GM12878 (cell line): ENCODE measurements around the gene WWTR1. TPM values are rescaled to one million over a fixed set of nuclear protein-coding genes. Genes with fewer than 3 reads are reported as not detected.

Source experiments
- ATAC-seq: fragments of 200-7000 bp; cut with Tn5 transposase; 3 replicates; pipeline ENCODE4 v1.9.1; 2020; ENCODE audit warnings: mild to moderate bottlenecking, moderate library complexity
- BruUV-seq: library from RNA; stranded (reverse); fragments of 400-500 nt; replicated peaks from 2 replicates; lab custom pipeline; 2021; lab: Mats Ljungman, UMichigan
- CTCF ChIA-PET: fragments of 300-600 bp; sonication (Branson Sonifier 250); formaldehyde crosslinking; extraction: SDS; loops from one replicate; lab custom pipeline; 2021; ENCODE audit warnings: inconsistent platforms; lab: Yijun Ruan, JAX
- POLR2A ChIA-PET: fragments of 350-600 bp; formaldehyde crosslinking; extraction: SDS; loops from one replicate; lab custom pipeline; 2021; ENCODE audit warnings: inconsistent platforms; lab: Charles Lee
- RAD21 ChIA-PET: fragments of 300-600 bp; sonication (Branson Sonifier 250); formaldehyde crosslinking; loops from one replicate; lab custom pipeline; 2023; ENCODE audit warnings: antibody characterized with exemption; ENCODE audit not compliant: unreplicated experiment; lab: Charles Lee
- SMC1A ChIA-PET: fragments of 300-600 bp; sonication (Branson Sonifier 250); formaldehyde crosslinking; loops from one replicate; lab custom pipeline; 2023; ENCODE audit not compliant: unreplicated experiment, uncharacterized antibody; lab: Charles Lee
- DNase-seq: peaks from one replicate; pipeline ENCODE4 v3.0.0-alpha.2; 2011; ENCODE audit warnings: low read depth, low spot score
- FAIRE-seq: peaks from 3 replicates; lab custom pipeline; 2011; peaks lifted over from hg19 to GRCh38; lab: Jason Lieb, UNC
- H2AFZ ChIP-seq: 2 replicates; pipeline ENCODE4 v1.6.0; 2011; ENCODE audit warnings: low read depth, low read length, control low read depth; ENCODE audit not compliant: control insufficient read depth
- H3K27ac ChIP-seq: 2 replicates; pipeline ENCODE4 v1.5.1; 2011; ENCODE audit warnings: control low read depth; ENCODE audit not compliant: control insufficient read depth, insufficient read depth
- H3K27me3 ChIP-seq, 2 experiments: replicated peaks in 1 of 2; 2 replicates each; pipeline versions ENCODE4 v1.6.0 to v1.6.1; 2011; ENCODE audit warnings: low read length in 1 of 2; ENCODE audit not compliant: control insufficient read depth in 2 of 2, insufficient read depth in 2 of 2
- H3K36me3 ChIP-seq, 2 experiments: 2 replicates each; pipeline ENCODE4 v1.5.1; 2011; ENCODE audit warnings: low read length in 1 of 2; ENCODE audit not compliant: control insufficient read depth in 2 of 2, insufficient read depth in 2 of 2
- H3K4me1 ChIP-seq: 2 replicates; pipeline ENCODE4 v1.6.1; 2011; ENCODE audit warnings: mild to moderate bottlenecking, low read length, moderate library complexity, mixed read lengths; ENCODE audit not compliant: control insufficient read depth, insufficient read depth
- H3K4me2 ChIP-seq: 2 replicates; pipeline ENCODE4 v1.6.0; 2011; ENCODE audit warnings: control low read depth; ENCODE audit not compliant: control insufficient read depth, insufficient read depth
- H3K4me3 ChIP-seq: fragments of 200-600 bp; sonication (generic); 2 replicates; pipeline ENCODE4 v1.5.1; 2016
- H3K79me2 ChIP-seq: 2 replicates; pipeline ENCODE4 v1.6.0; 2011; ENCODE audit warnings: low read length; ENCODE audit not compliant: control insufficient read depth, insufficient read depth
- H3K9ac ChIP-seq: 2 replicates; pipeline ENCODE4 v1.8.0; 2011; ENCODE audit warnings: low read length, control low read depth, mixed read lengths; ENCODE audit not compliant: control insufficient read depth, insufficient read depth
- H3K9me3 ChIP-seq: replicated peaks from 3 replicates; pipeline ENCODE4 v1.5.1; 2011; ENCODE audit warnings: mild to moderate bottlenecking, low read length; ENCODE audit not compliant: control insufficient read depth, insufficient read depth
- H4K20me1 ChIP-seq: 2 replicates; pipeline ENCODE4 v1.6.0; 2011; ENCODE audit not compliant: control insufficient read depth, insufficient read depth
- CEBPB ChIP-seq, 2 experiments: fragments of 150-350 bp in 1 of 2; IDR thresholded peaks; 2 replicates each; pipeline ENCODE4 v1.6.1; 2012 to 2014; ENCODE audit warnings: low read depth in 2 of 2, low read length in 2 of 2, borderline replicate concordance in 1 of 2, inconsistent platforms in 1 of 2
- E2F4 ChIP-seq: IDR thresholded peaks from 2 replicates; pipeline ENCODE4 v1.6.1; 2012; ENCODE audit warnings: low read depth, low read length, improper control_type of control experiment
- KAT2A ChIP-seq: conservative IDR thresholded peaks from 2 replicates; pipeline ENCODE4 v1.6.1; 2011; ENCODE audit warnings: low read depth, low read length; ENCODE audit not compliant: control insufficient read depth
- ZNF24 ChIP-seq: fragments of 450-650 bp; IDR thresholded peaks from 2 replicates; pipeline ENCODE4 v1.6.1; 2017; ENCODE audit warnings: antibody characterized with exemption, mild to moderate bottlenecking
- WGBS: methylation state at CpG from one replicate; pipeline ENCODE4 v1.1.6; 2016; ENCODE audit warnings: low lambda C conversion rate; ENCODE audit not compliant: insufficient replicate concordance, insufficient coverage; ENCODE audit errors: missing lambda C conversion rate; 5-methylcytosine and 5-hydroxymethylcytosine counted together
- in situ Hi-C: fragments of 300-500 bp; cut with MboI; formaldehyde crosslinking; loops from 9 replicates; pipeline ENCODE4 v1.14.3; 2018; ENCODE audit warnings: mixed read lengths
- intact Hi-C: fragments of 100-400 bp; cut with micrococcal nuclease; formaldehyde crosslinking; loops from one replicate; pipeline ENCODE4 v1.14.2; 2022; ENCODE audit not compliant: unreplicated experiment
- polyA plus RNA-seq, 11 experiments: library from polyadenylated mRNA; depleted of rRNA in 4 of 11; unstranded in 6 of 11; stranded (reverse) in 5 of 11; fragments of >200 nt; fragmentation: Nextera tagmentation in 4 of 11; fragmentation: Illumina TruSeq in 1 of 11; extraction: Ambion mirVana in 4 of 11; extraction: Trizol in 1 of 11; gene quantifications; 1 replicate in 1 of 11; 2 replicates in 10 of 11; pipeline versions ENCODE4 v1.2.1 to v1.2.3, GENCODE V29; 2011 to 2016; ENCODE audit warnings: inconsistent platforms in 2 of 11, missing spikeins in 2 of 11, low read depth in 1 of 11
- total RNA-seq, 4 experiments: library from RNA; depleted of rRNA in 3 of 4; stranded (reverse); fragments of >200 nt in 3 of 4; fragmentation: Illumina TruSeq in 1 of 4; extraction: Trizol in 1 of 4; gene quantifications; 2 replicates each; pipeline versions ENCODE4 v1.2.1 to v1.2.3, GENCODE V29; 2013 to 2021

WWTR1 gene
- total and polyA plus RNA-seq, 10 of the 15 experiments (the other 5 are each of a cell fraction or from before 2014, with no cell fraction given) = 2.5 to 18.5 (median 5.8) TPM

- FAIRE-seq (peak; percentile 69), DNase-seq (no peak), ATAC-seq (no peak)
- BruUV-seq = no TSS peak
- Histone ChIP-seq H3K4me1 (peaks cover 12% of the 10 kb centered on the region), H4K20me1 (no peaks in the 10 kb centered on the region), H3K79me2 (no peaks in the 10 kb centered on the region), H3K4me2 (no peak overlapping the region), H3K27ac (no peak overlapping the region), H3K9ac (no peak overlapping the region), H2AFZ (no peak overlapping the region), H3K36me3 (no peaks in the 10 kb centered on the region; a peak in 1 of 4 replicates), H3K27me3 (no peaks in the 10 kb centered on the region), H3K4me3 (no peak overlapping the region), H3K9me3 (no peaks in the 10 kb centered on the region)
- ChIA-PET CTCF (interaction anchor here (1.9 to 6.9 kb wide), 5 partner anchors 24 to 236 kb away, joined by 5 to 150 read pairs (median 108); no protein-coding TSS in a partner anchor), RAD21 (interaction anchor here (0.7 to 5.6 kb wide), 8 partner anchors 33 to 218 kb away, joined by 3 to 77 read pairs (median 4); partner anchors contain the start of genes COMMD2 and WWTR1), POLR2A (no interaction called here), SMC1A (interaction anchor here (0.8 to 6.9 kb wide), 8 partner anchors 21 to 183 kb away, joined by 3 to 90 read pairs (median 4); no protein-coding TSS in a partner anchor)
- intact Hi-C loops (no loop called here), in situ Hi-C loops (no loop called here)
- 52% methylated on average over 3 of the region's 3 CpGs for WGBS
- TF ChIP-seq CEBPB (IDR thresholded peaks at IDR 0.05; ENCODE audit: borderline replicate concordance in 1 of 2, low read depth in 2 of 2, low read length in 2 of 2) (no peak), E2F4 (no peak), ZNF24 (no peak), KAT2A (no peak)
Measured at GRCh38 chr3:149534671-149535332, 123.0 kb downstream of the WWTR1 start.
